Activated CD8-positive, alpha-beta memory T cell treated with anti-CD3 and anti-CD28 coated beads, Interleukin-2, amount 50 U/mL, for 24 hours (primary cell): ENCODE results near the gene MYO16.
"Not testable (repeated sequence)": the region's sequence is repeated elsewhere in the genome, so short reads cannot be mapped to it uniquely, and the experiment has no call there.

Experiments used
- DNase-seq: peaks from one replicate; pipeline ENCODE4 v3.0.0-alpha.2; 2020; ENCODE audit errors: extremely low read depth

The MYO16 gene

DNA sequence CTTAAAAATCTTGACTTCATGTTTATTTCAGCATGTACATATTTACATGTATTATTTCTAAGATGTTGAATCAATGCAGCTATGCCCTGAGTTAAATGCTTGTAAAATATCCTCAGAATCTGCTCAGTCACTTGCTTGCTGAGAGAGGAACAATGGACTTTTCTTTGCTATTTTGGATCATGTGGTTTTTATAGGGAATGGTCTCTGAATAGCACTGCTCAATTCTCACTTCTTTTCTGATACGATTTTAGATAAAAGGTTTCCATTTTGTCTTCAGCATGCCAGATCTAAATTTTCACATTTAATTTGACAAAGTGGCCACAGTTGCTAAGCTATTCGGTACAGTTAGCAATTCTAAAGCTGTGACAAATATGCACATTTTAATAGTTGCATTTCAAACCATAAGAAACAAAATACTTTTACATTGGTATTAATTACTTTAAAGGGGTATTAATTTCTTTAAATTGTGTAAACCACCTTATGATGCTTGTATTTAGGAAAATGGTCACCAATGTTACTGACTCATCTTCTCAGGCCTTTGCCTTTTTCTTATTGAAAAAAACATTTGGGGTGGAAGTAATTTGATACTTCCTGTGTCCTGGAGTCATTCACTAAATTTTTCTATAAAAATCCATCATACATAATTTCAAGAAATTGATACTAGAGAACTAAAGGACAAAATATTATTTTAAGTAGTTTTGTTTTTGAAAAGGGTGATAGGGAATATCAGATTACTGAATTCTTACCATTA is 113.5 kb downstream of the MYO16 start:
- no peak for DNase-seq

DNA sequence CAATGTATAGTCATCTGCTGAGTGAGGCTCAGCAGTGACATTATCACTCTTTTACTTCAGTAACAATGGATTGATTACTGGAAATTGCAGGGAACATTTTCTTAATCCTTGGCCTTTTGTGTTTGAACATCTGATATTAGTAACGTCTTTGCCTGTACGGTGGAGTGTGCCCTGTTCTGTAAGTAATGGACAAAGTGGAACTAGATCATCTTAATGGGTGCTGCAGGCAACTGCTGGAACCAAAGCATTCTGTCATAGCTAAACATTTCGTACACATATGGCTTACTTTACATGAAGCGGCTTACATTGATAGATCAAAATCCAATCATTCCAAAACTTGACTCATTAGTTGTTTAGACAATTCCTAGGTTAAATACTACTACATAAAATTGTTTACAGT is 114.1 kb downstream of the MYO16 start:
- no peak for DNase-seq

DNA sequence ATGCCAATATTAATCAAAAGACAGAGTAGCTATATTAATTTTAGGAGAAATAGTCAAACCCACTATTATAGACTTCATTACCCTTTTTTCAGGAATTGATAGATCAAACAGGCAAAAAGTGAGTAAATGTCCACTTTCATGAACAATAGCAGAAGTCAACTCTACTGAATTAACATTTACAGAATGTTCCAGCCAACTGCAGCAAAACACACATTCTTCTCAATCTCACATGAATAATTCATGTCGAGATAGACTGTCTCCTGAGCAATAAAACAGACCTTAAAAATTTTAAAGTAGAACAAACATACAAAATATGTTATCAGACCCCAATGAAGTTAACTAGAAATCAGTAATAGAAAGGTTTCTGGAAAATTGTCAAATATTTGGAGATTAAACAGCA is 118.4 kb downstream of the MYO16 start:
- no peak for DNase-seq

DNA sequence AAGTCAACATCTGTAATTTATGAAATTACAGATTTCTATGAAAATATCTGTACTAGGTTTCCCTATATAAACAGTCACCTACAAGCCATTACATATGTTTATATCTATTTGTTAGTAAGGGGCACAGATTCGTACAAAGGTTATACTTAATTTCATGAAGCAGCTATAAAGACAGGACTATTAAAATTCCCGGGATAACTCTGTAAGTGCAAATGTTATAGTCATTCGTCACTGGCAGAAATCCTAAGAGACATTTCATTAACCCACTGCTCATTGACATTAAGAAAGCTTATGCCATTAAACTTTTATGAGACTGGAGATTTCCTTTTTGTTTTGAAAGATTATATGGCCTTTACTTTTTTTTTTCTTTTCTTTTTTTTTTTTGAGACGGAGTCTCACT is 122.9 kb downstream of the MYO16 start:
- no peak for DNase-seq

DNA sequence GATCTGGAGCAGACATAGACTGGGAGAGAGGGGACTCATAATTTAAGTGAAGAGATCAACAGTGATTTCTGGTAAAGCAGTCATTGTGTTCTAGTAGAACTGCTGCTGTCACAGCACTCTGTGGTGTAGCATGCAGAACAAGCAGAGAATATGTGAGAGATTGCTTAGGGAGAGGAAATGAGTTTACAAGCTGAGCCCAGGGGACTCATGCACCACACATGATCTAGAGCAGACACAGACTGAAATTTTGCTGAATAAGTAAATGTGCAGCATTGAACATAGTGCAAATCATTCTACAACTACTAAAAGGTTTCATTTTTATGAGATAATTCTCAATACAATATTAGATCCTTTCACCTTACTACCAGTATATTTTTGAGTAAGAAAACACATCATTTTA is 125.7 kb downstream of the MYO16 start:
- DNase-seq = no peak

DNA sequence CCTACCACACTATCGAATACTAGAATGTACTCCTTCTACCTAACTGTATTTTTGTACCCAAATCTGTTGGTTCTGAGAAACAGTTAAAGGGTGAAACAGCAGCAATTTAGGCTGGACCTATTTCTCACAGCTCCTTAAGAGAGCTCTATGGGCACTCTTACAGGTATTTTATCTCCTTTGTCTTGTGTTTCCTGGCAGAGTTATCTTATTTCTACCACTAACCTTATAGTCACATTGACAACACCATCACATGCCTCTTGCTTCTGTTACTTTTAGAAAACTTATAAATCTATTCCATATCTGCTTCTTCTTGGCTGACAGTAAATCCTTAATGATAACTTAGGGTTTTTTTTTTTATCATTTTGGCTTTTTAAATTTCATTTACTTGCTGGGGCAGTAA is 130.7 kb downstream of the MYO16 start:
- DNase-seq = no peak

DNA sequence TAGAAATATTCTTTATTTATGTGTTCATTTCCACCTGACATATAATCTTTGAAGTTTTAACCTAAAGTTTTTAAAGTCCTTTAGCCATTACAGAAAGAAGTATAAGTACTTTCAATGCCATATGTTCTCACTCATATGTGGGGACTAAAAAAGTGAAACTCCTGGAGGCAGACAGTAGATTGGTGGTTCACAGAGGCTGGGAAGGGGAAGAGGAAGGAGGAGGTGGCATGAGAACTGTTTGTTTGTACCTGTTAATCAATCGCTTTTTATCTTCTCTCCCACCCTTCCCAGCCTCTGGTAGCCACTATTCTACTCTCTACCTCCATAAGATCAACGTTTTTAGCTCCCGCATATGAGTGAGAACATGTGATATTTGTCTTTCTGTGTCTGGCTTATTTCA is 131.1 kb downstream of the MYO16 start:
- no peak for DNase-seq

DNA sequence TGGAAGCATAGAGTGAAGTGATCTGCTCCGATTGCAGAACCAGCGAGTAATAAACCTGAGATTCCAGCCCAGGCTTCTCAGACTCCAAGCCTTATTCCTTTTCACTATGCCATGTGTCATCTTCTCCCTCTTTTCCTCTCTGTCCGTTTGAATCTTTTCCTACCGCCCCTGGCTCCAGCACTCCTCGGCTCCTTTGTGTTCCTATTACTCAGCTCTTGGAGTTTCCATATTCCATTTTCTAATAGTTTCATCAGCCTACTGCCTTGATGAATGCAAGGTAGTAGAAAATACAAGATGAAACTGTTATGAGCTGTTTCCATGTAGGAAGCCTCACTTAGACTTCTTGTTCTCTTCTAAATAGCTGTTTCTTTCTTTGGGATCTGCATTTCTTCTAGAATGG is 138.6 kb downstream of the MYO16 start:
- DNase-seq = no peak

DNA sequence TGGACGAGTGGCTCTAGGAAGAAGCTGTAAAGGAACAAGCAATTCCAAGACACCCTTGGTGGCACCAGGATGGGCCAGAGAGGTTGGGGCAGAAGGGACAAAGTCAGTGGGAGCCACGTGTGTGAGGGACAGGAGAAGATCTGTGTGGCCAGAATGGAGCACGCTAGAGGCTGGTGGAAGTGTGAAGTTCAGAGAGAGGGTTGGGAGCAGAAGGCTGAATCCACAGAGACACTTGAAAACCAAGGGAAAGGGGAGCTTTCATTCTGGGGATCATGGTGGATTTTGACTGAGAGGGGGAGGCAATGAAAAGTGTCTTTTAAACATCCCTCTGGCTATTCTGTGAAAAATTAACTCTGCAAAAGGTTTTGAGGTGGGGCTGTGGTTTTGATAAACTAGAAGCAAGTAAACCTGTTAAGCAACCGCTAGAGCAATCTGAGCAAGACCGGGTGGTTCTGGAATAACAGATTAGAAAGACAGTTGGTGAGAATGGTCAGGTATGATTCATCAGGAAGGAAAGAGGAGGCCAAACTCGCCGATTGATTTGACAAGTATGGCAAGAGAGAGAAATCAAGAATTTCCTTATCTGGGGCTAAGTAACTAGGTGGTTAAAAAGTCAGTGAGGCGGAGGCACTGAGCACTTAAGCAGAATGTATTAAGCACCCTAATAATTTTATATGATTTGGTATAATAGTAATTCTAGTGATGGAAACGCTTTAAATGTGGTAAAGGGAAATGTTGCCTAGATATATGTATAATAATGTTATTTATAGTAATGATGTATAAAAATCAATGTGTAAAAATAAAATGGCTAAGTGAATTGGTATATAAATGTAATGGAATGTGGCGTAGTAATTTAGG is 140.0 kb downstream of the MYO16 start:
- no peak for DNase-seq

DNA sequence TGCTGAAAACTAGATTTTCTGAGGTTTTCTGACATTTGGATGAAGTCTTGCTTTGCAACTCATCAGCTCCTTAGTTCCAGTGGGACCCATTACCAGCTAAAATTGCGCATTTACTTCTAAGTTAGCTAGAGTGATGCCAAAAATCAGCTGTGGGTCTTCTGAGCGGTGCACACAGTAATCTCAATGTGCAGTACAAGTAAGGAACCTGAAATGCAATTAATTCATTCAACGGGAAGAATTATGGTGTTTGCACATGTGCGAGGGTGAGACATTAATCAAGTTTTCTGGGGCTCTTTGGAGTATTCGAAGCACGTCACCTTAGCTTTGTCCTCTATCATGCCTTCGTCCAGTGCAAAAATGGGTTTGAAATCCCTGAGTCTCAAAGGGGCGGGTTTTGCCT is 146.2 kb downstream of the MYO16 start:
- no peak for DNase-seq

DNA sequence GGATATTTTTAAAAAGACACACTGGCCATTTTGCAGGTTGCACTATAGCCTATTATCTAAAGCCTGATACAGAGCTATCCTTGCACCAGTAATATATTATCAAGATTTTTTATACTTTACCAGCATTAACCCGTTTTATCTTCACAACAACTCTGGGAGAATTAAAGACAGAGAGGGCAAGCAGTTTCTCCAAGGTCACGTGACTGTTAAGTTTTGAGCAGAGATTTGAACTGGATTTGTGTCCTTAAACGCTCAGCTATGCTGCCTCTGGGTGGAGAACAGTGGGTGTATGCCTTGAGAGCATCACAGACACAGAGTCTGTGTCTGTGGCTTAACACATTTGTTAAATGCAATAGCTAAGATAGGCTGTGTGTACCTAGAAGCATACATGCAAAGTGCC is 147.2 kb downstream of the MYO16 start:
- DNase-seq = no peak

DNA sequence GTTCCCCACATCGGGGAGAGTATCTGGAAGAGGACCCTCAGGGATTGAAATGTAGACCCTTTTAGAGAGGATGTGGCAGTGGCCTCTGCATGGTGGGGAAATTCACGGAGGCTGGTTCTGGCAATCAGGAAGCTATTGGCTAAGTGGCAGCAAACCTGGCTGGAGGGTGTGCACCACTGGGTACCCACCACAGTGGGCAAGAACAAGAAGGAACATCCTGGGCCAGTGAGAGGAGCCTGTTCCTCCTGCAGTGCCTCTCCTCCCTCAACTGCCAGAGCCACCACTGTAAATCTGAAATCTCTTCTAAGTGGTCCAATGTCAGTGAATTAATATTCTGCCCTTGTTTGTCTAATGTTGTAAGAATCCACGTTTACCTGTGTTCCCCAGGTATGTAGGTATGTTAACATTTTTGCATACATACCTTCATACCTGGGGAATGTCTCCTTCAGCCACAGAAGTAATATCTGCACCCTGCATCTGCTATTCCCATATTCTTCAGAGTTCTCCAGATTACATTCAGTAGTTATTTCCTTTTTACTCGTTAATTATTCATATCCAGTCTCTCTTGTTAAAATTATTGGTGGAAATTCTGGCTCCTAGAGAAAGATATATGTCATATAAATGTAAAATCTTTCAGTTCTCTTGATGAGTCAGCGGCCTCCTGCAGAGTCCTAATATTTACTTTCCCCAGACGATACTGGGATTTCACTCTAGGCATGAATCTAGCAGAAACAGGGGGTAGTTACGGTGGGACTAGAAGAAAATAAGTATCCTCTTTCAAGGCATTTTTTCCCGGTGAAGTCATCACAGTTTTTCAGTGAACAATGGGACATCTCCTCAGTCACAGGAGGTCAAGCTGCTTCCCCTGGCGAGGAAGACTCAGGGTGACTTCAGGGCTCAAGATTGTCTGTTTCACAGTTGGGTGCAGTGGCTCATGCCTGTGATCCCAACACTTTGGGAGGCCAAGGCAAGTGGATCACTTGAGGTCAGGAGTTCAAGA is 148.3 kb downstream of the MYO16 start:
- no peak for DNase-seq

DNA sequence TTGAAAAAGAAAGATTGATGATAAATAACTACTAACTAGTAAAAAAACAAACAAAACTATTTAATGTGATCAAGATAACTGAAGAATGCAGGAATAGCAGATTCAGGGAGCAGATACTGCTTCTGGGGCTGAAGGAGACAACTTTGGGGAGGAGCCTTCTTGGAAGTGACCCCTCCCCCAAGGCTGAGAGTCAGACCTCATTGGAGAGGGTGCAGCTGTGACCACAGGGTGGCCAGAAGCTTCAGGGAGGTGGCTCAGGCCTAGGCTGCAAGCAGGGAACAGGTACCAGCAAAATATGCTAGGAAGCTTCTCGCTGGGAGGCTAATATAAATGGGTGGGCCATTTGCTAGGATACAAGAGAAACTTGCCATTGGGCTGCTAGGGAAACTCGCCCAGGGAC is 149.9 kb downstream of the MYO16 start:
- no peak for DNase-seq

DNA sequence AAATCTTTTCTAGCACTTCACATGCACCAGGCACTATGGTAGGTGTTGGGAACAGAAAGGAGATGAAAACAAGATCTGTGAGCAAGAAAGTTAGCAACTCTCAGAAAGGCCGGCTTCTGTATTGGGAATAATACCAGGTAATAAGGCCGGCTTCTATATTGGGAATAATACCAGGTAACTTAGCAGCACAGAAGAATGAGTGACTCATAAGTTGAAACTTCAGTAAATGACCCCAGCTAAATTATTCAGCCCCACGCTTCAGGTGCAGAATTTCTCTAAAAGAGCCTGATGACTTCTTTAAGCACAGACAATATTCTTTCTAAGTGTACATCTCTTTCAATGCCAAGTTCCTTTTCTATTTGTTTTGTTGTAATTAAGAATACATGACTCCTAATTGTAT is 151.3 kb downstream of the MYO16 start:
- DNase-seq = no peak

DNA sequence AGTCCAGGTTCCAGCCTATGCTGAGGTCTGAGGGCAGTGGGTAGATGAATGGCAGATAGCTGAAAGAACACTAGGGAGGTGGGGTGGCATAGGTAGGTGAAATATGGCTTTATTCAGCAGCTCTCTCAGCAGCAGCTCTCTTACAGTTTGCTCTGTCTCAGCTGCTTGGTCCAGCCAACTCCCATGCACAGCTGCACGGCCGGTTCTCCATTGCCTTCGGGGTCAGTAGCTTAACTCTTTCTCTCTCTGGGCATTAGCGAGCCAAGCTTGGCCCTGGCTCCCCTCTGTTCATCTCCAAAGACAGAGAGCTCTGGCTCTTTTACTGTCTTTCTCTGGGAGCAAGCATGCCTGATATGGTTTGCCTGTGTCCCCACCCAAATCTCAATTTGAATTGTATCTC is 151.9 kb downstream of the MYO16 start:
- no peak for DNase-seq

DNA sequence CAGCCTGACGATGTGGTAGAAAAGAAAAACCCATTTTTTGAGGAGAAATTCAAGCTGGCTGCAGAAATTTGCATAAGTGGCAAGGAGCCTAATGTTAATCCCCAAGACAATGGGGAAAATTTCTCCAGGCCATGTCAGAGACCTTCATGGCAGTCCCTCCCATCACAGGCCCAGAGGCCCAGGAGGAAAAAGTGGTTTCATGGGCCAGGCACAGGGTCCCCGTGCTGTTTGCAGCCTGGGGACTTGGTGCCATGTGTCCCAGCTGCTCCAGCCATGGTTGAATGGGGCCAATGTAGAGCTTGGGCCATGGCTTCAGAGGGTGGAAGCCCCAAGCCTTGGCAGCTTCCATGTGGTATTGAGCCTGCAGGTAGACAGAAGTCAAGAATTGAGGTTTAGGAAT is 153.1 kb downstream of the MYO16 start:
- DNase-seq = not testable (repeated sequence)

DNA sequence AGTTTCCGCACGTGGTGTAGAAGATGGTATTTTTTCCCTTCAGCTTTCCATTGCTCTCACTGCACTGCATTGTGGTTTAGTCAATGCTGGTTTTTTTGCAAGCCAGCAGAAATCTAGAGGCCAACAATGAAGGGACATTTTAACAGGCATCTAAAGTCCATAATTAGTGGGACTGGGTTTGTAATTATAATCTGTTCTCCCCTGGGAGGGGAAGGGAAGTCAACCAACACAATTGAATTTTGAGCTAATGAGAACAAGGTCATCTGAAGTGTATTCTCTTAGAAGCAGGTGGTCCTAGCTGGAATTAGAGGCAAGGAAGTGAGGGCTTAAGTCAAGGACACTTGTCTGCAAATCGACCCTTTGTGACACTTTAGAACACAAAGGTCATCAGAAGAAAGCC is 156.4 kb downstream of the MYO16 start:
- no peak for DNase-seq

DNA sequence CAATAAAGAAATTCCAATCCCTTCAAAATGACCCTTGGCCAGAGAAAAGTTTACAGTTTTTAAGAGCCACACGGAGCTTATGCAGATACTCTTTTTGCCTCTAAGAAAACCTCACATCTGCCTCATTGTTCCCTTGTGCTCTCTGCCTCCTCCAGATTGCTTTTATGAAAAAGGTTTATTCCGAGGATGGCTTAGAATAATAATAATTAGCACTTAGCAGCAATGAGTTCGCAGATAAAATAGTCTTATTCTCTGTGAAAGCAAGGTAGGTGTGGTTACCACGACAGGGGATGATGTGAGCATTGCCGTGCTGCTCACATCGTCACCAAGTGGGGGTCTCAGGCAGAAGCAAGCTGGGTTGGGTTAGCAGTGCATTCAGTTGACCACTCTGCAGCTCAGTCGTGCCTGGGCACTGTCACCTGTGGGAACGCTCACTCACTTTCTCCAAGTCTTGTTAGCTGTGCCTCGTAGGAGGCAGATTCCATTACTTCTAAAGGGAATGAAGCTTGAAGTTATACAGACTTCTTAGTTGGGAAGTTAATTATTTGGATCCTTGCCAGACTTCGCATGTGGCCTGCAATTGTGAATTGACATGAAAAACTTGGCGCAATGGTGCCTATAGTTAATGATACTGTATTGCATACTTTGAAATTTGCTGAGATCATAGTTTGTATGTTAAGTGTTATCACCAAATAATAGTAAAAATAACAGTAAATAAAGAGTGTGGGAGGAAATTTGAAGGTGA is 157.2 kb downstream of the MYO16 start:
- no peak for DNase-seq

DNA sequence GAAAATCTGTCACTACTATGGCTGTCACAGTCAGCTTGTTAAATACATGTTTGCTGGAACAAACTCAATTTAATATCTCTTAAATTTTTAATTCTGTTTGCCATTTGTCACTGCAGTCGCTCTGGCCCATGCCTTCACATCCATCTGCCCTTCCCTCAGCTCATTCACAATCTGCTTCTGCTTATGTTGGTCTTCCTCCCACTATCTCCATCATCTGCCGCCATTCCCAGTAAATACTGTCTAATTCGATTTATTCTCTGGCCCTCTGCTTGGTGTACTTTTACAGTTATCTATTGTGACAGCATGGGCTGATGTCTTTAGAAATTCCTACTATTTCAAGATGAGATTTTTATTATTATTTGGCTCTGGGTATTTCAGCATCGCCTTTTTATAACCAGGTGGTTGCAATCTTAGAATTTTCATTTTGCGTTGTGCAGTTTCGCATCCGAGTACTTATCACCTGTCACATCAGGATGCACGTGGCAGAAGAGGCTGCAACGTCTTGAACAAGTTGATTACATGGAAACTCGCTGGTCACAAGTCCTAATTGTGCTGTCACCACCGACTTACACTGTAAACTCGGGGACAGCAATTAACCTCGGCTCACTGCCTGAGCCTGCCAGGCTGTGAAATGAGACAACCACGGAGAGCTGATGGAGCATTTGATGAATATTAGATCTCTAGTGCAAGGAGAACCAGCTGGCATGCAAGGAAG is 158.4 kb downstream of the MYO16 start:
- DNase-seq = no peak

DNA sequence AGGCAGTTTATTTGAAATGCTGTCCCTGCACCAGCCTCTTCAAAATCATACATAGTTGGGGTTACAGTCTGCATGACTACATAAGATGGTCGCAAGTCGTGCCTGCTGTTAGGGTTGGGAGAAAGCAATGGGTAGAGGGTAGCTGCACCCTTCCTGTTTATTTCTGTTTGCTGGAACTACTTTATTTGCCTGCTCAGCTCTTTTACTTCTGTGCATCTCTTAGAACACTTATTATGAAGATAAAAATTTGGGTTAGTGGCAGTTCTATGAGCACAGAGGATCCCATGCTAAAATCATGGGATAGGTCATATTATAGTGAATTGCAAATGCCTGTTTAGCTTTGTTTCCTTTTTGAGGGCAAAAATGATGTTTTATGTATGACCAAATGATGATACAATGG is 160.1 kb downstream of the MYO16 start:
- no peak for DNase-seq

DNA sequence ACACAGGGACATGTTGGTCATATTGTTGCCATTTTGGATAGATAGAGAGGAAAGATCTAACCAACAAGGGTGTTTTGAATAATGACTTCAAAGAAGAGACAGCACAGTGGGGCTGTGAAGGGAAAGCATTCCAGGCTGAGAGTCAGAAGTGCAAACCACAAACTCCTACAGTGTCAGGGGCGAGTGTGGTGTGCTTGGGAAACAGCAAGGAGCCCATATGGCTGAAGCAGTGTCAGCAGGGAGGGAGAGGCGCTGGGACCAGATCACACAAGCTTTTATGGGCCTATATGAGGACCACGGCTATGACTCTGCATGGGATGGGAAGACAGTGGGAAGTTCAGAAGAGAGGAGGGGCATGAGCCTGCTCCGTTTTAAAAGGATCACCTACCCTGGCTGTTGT is 166.4 kb downstream of the MYO16 start:
- no peak for DNase-seq
